Ishikawa (cell line): ENCODE measurements around the gene XAF1.

ENCODE experiments used
- CEBPB ChIP-seq: IDR thresholded peaks from 2 replicates; pipeline ENCODE4 v1.6.1; 2012
- EP300 ChIP-seq: IDR thresholded peaks from 2 replicates; pipeline ENCODE4 v1.6.1; 2012; ENCODE audit warnings: borderline replicate concordance
- RAD21 ChIP-seq: IDR thresholded peaks from 2 replicates; pipeline ENCODE4 v1.6.1; 2012; ENCODE audit warnings: low read depth
- TAF1 ChIP-seq: IDR thresholded peaks from 2 replicates; pipeline ENCODE4 v1.6.1; 2012; ENCODE audit warnings: low read depth, mild to moderate bottlenecking

- TF ChIP-seq RAD21: no peak
- TF ChIP-seq CEBPB: no peak
- TF ChIP-seq TAF1: no peak
- no peak for TF ChIP-seq EP300
Observed at GRCh38 chr17:6797718-6798351, 42.0 kb downstream of the XAF1 start.
